Activated naive CD4-positive, alpha-beta T cell treated with anti-CD3 and anti-CD28 coated beads, Interleukin-2, amount 10 ng/mL, durations not matched to agents 7 days and 5 days (primary cell): ENCODE data around the gene UNC5CL.

Experiments used
- CTCF ChIA-PET: fragments of 350-600 bp; sonication (Branson Sonifier 250); formaldehyde crosslinking; loops from one replicate; lab custom pipeline; 2021; ENCODE audit warnings: antibody characterized with exemption; lab: Charles Lee
- DNase-seq: peaks from one replicate; pipeline ENCODE4 v3.0.0-alpha.2; 2020
- H3K27ac Mint-ChIP-seq: one replicate; pipeline ENCODE4 v1.8.0; 2021; ENCODE audit warnings: mild to moderate bottlenecking, moderate library complexity, mixed read lengths
- H3K27me3 Mint-ChIP-seq: one replicate; pipeline ENCODE4 v1.8.0; 2021; ENCODE audit warnings: mild to moderate bottlenecking, mixed read lengths
- H3K36me3 Mint-ChIP-seq: one replicate; pipeline ENCODE4 v1.8.0; 2021; ENCODE audit warnings: mixed read lengths
- H3K4me1 Mint-ChIP-seq: one replicate; pipeline ENCODE4 v1.8.0; 2021; ENCODE audit warnings: mixed read lengths
- H3K4me3 Mint-ChIP-seq: one replicate; pipeline ENCODE4 v1.8.0; 2021; ENCODE audit warnings: mild to moderate bottlenecking, moderate library complexity, mixed read lengths
- H3K9me3 Mint-ChIP-seq: one replicate; pipeline ENCODE4 v1.8.0; 2021; ENCODE audit warnings: mixed read lengths

The UNC5CL gene

GRCh38 chr6:40998661-40999060 is 40.4 kb downstream of the UNC5CL start:
- Mint-ChIP-seq H3K4me1 (no peaks in the 10 kb centered on the region), H3K4me3 (no peak overlapping the region), H3K36me3 (no peaks in the 10 kb centered on the region), H3K27ac (no peak overlapping the region), H3K9me3 (no peaks in the 10 kb centered on the region), H3K27me3 (peaks cover 64% of the 10 kb centered on the region)
- DNase-seq = no peak
- CTCF ChIA-PET = interaction anchor here (1.5 to 3.2 kb wide), 3 partner anchors 10 to 29 kb away, joined by 4 to 16 read pairs (median 5); no protein-coding TSS in a partner anchor

- H3K27me3 Mint-ChIP-seq = peaks cover 60% of the 10 kb centered on the region
- no peaks in the 10 kb centered on the region for H3K9me3 Mint-ChIP-seq
- no peaks in the 10 kb centered on the region for H3K36me3 Mint-ChIP-seq
- no peak overlapping the region for H3K4me3 Mint-ChIP-seq
- H3K4me1 Mint-ChIP-seq = no peaks in the 10 kb centered on the region
- CTCF ChIA-PET = interaction anchor here (2.0 to 3.2 kb wide), 3 partner anchors 15 to 42 kb away, joined by 5 to 16 read pairs (median 5); partner anchors contain the start of gene UNC5CL
- DNase-seq = no peak
- no peak overlapping the region for H3K27ac Mint-ChIP-seq
Observed at GRCh38 chr6:40997234-40997957, 41.6 kb downstream of the UNC5CL start.

- no peak for DNase-seq
- no peaks in the 10 kb centered on the region for H3K9me3 Mint-ChIP-seq
- CTCF ChIA-PET = interaction anchor here (2.0 kb wide), 1 partner anchor 42 kb away, joined by 5 read pairs; the partner anchor contains the start of gene UNC5CL
- no peak overlapping the region for H3K27ac Mint-ChIP-seq
- H3K27me3 Mint-ChIP-seq = peaks cover 61% of the 10 kb centered on the region
- H3K4me1 Mint-ChIP-seq = no peaks in the 10 kb centered on the region
- H3K36me3 Mint-ChIP-seq = no peaks in the 10 kb centered on the region
- H3K4me3 Mint-ChIP-seq = no peak overlapping the region
Observed at GRCh38 chr6:40996591-40997233, 42.3 kb downstream of the UNC5CL start.

- no peak overlapping the region for H3K4me3 Mint-ChIP-seq
- H3K27me3 Mint-ChIP-seq = peaks cover 51% of the 10 kb centered on the region
- CTCF ChIA-PET = no interaction called here
- H3K9me3 Mint-ChIP-seq = no peaks in the 10 kb centered on the region
- no peaks in the 10 kb centered on the region for H3K36me3 Mint-ChIP-seq
- no peak for DNase-seq
- H3K27ac Mint-ChIP-seq = no peak overlapping the region
- H3K4me1 Mint-ChIP-seq = no peaks in the 10 kb centered on the region
Observed at GRCh38 chr6:40992746-40993145, 46.3 kb downstream of the UNC5CL start.

- Mint-ChIP-seq H3K4me3 (no peak overlapping the region), H3K9me3 (no peaks in the 10 kb centered on the region), H3K4me1 (no peaks in the 10 kb centered on the region), H3K36me3 (no peaks in the 10 kb centered on the region), H3K27ac (no peak overlapping the region), H3K27me3 (peaks cover 48% of the 10 kb centered on the region)
- CTCF ChIA-PET = interaction anchor here (1.8 kb wide), 1 partner anchor 38 kb away, joined by 5 read pairs; no protein-coding TSS in a partner anchor
- DNase-seq = no peak
Observed at GRCh38 chr6:40990301-40990700, 48.7 kb downstream of the UNC5CL start.

GRCh38 chr6:40989204-40990169 is 49.5 kb downstream of the UNC5CL start:
- Mint-ChIP-seq H3K4me1 (no peaks in the 10 kb centered on the region), H3K4me3 (no peak overlapping the region), H3K9me3 (no peaks in the 10 kb centered on the region), H3K27ac (no peak overlapping the region), H3K36me3 (no peaks in the 10 kb centered on the region), H3K27me3 (peaks cover 48% of the 10 kb centered on the region)
- CTCF ChIA-PET = interaction anchor here (1.7 to 1.8 kb wide), 2 partner anchors 10 to 38 kb away, joined by 4 to 5 read pairs; no protein-coding TSS in a partner anchor
- no peak for DNase-seq

- Mint-ChIP-seq H3K27me3 (peaks cover 49% of the 10 kb centered on the region), H3K4me3 (no peak overlapping the region)
- CTCF ChIA-PET = interaction anchor here (1.7 kb wide), 1 partner anchor 10 kb away, joined by 4 read pairs; no protein-coding TSS in a partner anchor
Observed at GRCh38 chr6:40988634-40989033, 50.4 kb downstream of the UNC5CL start.

GRCh38 chr6:40986921-40987819 is 51.9 kb downstream of the UNC5CL start:
- DNase-seq = no peak
- Mint-ChIP-seq H3K9me3 (no peaks in the 10 kb centered on the region), H3K4me3 (no peak overlapping the region), H3K27ac (no peak overlapping the region), H3K27me3 (peaks cover 52% of the 10 kb centered on the region), H3K4me1 (no peaks in the 10 kb centered on the region), H3K36me3 (no peaks in the 10 kb centered on the region)
- CTCF ChIA-PET = interaction anchor here (1.7 kb wide), 1 partner anchor 12 kb away, joined by 4 read pairs; no protein-coding TSS in a partner anchor

More at GRCh38 chr6:40988634-40989033, 50.4 kb downstream of the UNC5CL start:
- Mint-ChIP-seq H3K9me3 (no peaks in the 10 kb centered on the region), H3K27ac (no peak overlapping the region), H3K36me3 (no peaks in the 10 kb centered on the region), H3K4me1 (no peaks in the 10 kb centered on the region)
- no peak for DNase-seq

- Mint-ChIP-seq H3K27ac (no peak overlapping the region), H3K36me3 (no peaks in the 10 kb centered on the region), H3K27me3 (peaks cover 50% of the 10 kb centered on the region), H3K4me1 (no peaks in the 10 kb centered on the region), H3K9me3 (no peaks in the 10 kb centered on the region), H3K4me3 (no peak overlapping the region)
- CTCF ChIA-PET = no interaction called here
- no peak for DNase-seq
Observed at GRCh38 chr6:40986364-40986763, 52.7 kb downstream of the UNC5CL start.

- Mint-ChIP-seq H3K4me1 (no peaks in the 10 kb centered on the region), H3K27ac (no peak overlapping the region), H3K27me3 (peaks cover 60% of the 10 kb centered on the region), H3K9me3 (no peaks in the 10 kb centered on the region), H3K4me3 (no peak overlapping the region), H3K36me3 (no peaks in the 10 kb centered on the region)
- no peak for DNase-seq
- CTCF ChIA-PET = no interaction called here
Observed at GRCh38 chr6:40983752-40984151, 55.3 kb downstream of the UNC5CL start.

GRCh38 chr6:40982917-40983316 is 56.1 kb downstream of the UNC5CL start:
- H3K4me3 Mint-ChIP-seq = no peak overlapping the region
- H3K27me3 Mint-ChIP-seq = peaks cover 62% of the 10 kb centered on the region
- DNase-seq = no peak
- no peak overlapping the region for H3K27ac Mint-ChIP-seq
- H3K4me1 Mint-ChIP-seq = no peaks in the 10 kb centered on the region
- H3K9me3 Mint-ChIP-seq = no peaks in the 10 kb centered on the region
- CTCF ChIA-PET = interaction anchor here (0.7 kb wide), 1 partner anchor 46 kb away, joined by 3 read pairs; no protein-coding TSS in a partner anchor
- H3K36me3 Mint-ChIP-seq = no peaks in the 10 kb centered on the region

GRCh38 chr6:40978687-40979289 is 60.2 kb downstream of the UNC5CL start:
- Mint-ChIP-seq H3K4me3 (no peak overlapping the region), H3K9me3 (no peaks in the 10 kb centered on the region), H3K36me3 (no peaks in the 10 kb centered on the region), H3K27ac (no peak overlapping the region), H3K4me1 (no peaks in the 10 kb centered on the region), H3K27me3 (peaks cover 65% of the 10 kb centered on the region)
- CTCF ChIA-PET = no interaction called here
- DNase-seq = no peak

GRCh38 chr6:40977695-40978094 is 61.3 kb downstream of the UNC5CL start:
- Mint-ChIP-seq H3K36me3 (no peaks in the 10 kb centered on the region), H3K4me3 (no peak overlapping the region), H3K27ac (no peak overlapping the region), H3K4me1 (no peaks in the 10 kb centered on the region), H3K27me3 (peaks cover 56% of the 10 kb centered on the region), H3K9me3 (no peaks in the 10 kb centered on the region)
- DNase-seq = no peak
- CTCF ChIA-PET = no interaction called here
